Activated CD4-positive, CD25-positive, alpha-beta regulatory T cell treated with anti-CD3 and anti-CD28 coated beads, Interleukin-2, amount 50 U/mL, for 16 hours (primary cell): ENCODE data around the gene CYP51A1.
"Not testable (repeated sequence)": the region's sequence is repeated elsewhere in the genome, so short reads cannot be mapped to it uniquely, and the experiment has no call there.

Experiments
- DNase-seq: peaks from one replicate; pipeline ENCODE4 v3.0.0-alpha.2; 2020; ENCODE audit warnings: low read depth, low spot score

CYP51A1 gene

GRCh38 chr7:92134271-92135051 is at the start of gene CYP51A1:
CYP51A1 (minus strand) TSS chr7:92134477; CDS start chr7:92134364, 113 bp downstream.
- DNase-seq: peak; percentile 85

GRCh38 chr7:92178928-92179924 is 44.9 kb upstream of the CYP51A1 start, which contains the start of gene LRRD1:
LRRD1 (minus strand) TSS chr7:92179142; CDS start chr7:92165202, 13,940 bp downstream.
- peak; percentile 80 for DNase-seq

- no peak for DNase-seq
Observed at GRCh38 chr7:92177362-92177761, 43.1 kb upstream of the CYP51A1 start.

- not testable (repeated sequence) for DNase-seq
Observed at GRCh38 chr7:92169529-92169928, 35.3 kb upstream of the CYP51A1 start.

- DNase-seq: no peak
Observed at GRCh38 chr7:92161271-92161670, 27.0 kb upstream of the CYP51A1 start.

GRCh38 chr7:92158660-92159575 is 24.6 kb upstream of the CYP51A1 start:
- DNase-seq: no peak

GRCh38 chr7:92156990-92157389 is 22.7 kb upstream of the CYP51A1 start:
- DNase-seq: no peak

- DNase-seq: no peak
Observed at GRCh38 chr7:92155108-92155739, 20.9 kb upstream of the CYP51A1 start.

GRCh38 chr7:92150450-92151017 is 16.3 kb upstream of the CYP51A1 start:
- DNase-seq: no peak

GRCh38 chr7:92149736-92150239 is 15.5 kb upstream of the CYP51A1 start:
- no peak for DNase-seq

- DNase-seq: not testable (repeated sequence)
Observed at GRCh38 chr7:92143192-92143880, 9.1 kb upstream of the CYP51A1 start.

- DNase-seq: not testable (repeated sequence)
Observed at GRCh38 chr7:92142791-92143190, 8.5 kb upstream of the CYP51A1 start.

- no peak for DNase-seq
Observed at GRCh38 chr7:92141161-92141560, 6.9 kb upstream of the CYP51A1 start.

GRCh38 chr7:92137557-92137956 is 3.3 kb upstream of the CYP51A1 start:
- DNase-seq: no peak

GRCh38 chr7:92135052-92135889 is 994 bp upstream of the CYP51A1 start:
- no peak for DNase-seq

GRCh38 chr7:92133737-92134270 is 473 bp downstream of the CYP51A1 start:
- DNase-seq: peak; percentile 33

GRCh38 chr7:92133133-92133736 is 1.0 kb downstream of the CYP51A1 start:
- DNase-seq: no peak
